D341Med (cell line): ENCODE results near the gene GGCX.
"Not testable (repeated sequence)": the region's sequence is repeated elsewhere in the genome, so short reads cannot be mapped to it uniquely, and the experiment has no call there.

Experiments used
- DNase-seq: peaks from one replicate; pipeline ENCODE4 v3.0.0; 2012; ENCODE audit warnings: low spot score

The GGCX gene

GRCh38 chr2:85575739-85576138 is 14.4 kb upstream of the GGCX start:
- DNase-seq: no peak

DNA sequence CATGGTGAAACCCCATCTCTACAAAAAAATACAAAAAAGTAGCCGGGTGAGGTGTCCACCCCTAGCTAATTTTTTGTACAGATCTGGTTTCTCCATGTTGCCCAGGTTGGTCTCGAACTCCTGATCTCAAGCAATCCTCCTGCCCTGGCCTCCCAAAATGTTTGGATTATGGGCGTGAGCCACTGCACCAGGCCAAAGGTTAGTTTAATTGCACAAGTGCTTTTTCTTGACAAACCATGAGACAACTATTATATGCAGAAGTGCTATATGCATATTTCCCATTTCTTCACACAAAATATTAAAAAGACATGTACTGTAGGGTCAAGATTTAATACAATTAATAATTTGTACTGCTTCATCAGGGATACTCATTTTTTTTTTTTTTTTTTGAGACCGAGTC is 5.0 kb upstream of the GGCX start:
- no peak for DNase-seq

DNA sequence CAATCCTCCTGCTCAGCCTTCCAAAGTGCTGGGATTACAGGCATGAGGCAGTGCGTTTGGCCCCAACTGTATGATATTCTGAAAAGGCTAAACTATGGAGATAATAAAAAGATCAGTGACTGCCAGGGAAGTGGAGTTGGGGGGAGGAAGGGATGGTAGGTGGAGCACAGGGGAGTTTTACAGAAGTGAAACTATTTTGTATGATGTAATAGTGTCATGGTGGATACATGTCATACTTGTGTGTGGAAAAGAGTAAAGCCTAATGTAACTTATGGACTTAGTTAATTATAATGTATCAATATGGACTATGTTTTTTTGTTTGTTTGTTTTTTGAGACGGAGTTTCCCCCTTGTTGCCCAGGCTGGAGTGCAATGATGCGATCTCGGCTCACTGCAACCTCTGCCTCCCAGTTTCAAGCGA is 2.9 kb upstream of the GGCX start:
- no peak for DNase-seq

- DNase-seq: no peak
Measured at GRCh38 chr2:85560812-85561279, 447 bp downstream of the GGCX start.

DNA sequence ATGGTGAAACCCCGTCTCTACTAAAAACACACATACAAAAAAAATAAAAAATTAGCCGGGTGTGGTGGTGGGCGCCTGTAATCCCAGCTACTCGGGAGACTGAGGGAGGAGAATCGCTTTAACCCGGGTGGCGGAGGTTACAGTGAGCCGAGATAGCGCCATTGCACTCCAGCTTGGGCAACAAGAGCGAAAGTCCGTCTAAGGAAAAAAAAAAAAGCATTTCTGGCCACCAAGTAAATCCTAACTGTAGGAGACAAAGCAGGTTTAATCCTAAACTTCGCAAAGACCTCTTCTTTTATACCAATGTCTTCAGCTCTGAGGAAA is 928 bp downstream of the GGCX start:
- DNase-seq: not testable (repeated sequence)

- no peak for DNase-seq
Measured at GRCh38 chr2:85558160-85558559, 3.1 kb downstream of the GGCX start.

- no peak for DNase-seq
Measured at GRCh38 chr2:85557130-85557529, 4.2 kb downstream of the GGCX start.

DNA sequence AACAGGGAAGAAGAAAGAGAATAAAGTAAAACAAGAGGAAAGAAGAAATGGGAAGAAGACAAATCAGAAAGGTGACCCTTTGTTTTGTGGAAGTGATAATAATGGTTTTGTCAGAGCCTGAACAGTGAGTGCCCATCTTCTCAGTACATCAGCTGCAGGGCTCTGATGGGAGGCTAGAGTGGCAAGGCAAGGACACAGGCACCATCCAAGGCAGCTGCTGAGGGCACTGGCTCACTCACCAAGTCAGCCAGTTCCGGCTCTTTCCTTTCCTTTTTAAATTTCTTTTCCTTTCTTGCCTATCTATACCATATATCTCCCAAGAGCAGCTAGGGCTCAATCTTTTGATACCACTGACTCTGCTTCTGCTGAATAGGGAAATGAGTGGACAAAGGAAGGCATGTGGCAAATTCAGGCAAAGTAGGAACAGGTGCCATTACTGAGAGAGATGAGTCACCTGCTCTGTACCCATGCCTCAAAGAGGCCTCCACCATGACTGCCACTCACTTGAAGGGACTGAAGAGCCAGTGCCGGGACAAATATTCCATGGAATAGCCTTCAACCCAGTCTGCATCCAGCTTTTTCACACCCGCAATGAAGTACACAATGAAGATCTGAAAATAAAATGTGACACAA is 6.2 kb downstream of the GGCX start:
- DNase-seq: no peak

DNA sequence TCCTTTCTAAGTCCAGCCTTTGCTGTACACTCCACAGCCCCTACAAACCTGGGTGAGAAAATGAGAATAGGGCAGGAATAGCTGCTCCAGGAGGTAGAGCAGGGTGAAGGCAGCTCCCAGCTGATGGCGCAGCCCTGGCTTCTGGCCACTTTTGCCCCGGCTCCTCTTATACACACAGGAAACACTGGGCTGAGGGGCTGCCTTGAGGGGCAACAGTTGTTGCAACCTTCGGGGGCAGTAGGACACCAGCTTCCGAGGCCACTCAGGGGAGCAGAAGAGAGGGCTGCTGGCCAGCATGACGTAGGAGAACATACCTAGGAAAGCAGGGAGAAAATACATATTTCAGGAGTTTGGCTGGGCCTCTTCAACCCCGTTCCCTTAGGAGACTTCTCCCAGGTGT is 8.1 kb downstream of the GGCX start:
- DNase-seq: no peak

- peak; percentile 69 for DNase-seq
Measured at GRCh38 chr2:85551698-85552678, 9.3 kb downstream of the GGCX start.

- no peak for DNase-seq
Measured at GRCh38 chr2:85550486-85550885, 10.8 kb downstream of the GGCX start.

GRCh38 chr2:85549826-85550225 is 11.5 kb downstream of the GGCX start:
- no peak for DNase-seq

DNA sequence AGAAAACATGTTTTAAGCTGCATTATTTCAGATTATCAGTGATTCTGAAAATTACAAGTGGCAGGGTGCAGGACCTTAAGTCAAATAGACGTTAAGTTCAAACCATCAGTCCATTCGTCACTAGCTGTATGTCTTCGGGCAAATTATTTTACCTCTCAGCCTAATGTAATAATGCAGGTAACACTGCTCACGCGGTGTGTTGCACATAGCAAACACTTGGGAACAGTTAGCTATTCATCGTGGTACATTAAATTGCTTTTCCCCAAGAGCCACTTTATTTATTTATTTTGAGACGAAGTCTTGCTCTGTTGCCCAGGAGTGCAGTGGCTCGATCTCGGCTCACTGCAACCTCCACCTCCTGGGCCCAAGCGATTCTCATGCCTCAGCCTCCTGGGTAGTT is 12.2 kb downstream of the GGCX start:
- DNase-seq: no peak

DNA sequence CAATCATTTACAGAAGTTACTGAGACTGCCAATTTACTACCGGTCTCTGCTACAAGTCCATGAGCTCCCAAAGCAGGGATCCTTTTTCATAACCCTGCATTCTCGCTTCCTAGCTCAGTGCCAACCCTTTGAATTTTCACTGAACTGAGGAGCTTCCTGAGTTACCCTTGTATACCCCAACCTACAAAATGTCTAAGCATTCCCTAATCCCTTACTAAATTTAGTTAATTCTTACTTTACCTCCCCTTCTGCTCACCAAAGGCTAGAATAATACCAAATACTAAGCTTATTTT is 12.7 kb downstream of the GGCX start:
- DNase-seq: no peak

DNA sequence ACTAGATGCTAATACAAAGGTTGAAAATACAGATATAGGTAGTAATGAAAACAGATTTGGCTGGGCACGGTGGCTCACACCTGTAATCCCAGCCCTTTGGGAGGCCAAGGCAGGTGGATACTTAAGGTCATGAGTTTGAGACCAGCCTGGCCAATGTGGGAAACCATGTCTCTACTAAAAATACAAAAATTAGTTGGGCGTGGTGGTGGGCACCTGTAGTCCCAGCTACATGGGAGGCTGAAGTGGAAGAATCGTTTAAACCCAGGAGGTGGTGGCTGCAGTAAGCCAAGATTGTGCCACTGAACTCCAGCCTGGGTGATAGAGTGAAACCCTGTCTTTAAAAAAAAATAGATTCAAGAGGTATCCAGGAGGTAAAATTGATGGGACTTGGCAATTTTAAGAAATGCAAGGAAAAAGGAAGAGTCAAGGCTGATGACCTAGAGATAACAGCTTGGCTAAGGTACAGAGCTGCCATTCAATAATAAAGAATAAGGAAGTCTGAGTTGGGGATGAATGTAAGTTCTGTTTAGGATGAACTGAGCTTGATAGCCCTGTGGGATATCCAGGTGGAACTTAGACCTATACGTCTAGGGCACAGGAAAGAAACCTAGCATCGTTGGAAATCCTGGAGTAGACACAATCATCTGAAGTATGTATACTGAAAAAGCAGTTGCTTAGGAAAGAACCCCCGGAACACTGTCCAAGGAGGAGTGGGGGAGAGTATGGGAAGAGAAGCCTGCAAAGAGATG is 13.3 kb downstream of the GGCX start:
- no peak for DNase-seq

- DNase-seq: no peak
Measured at GRCh38 chr2:85547089-85547858, 14.0 kb downstream of the GGCX start.

- no peak for DNase-seq
Measured at GRCh38 chr2:85545780-85546240, 15.5 kb downstream of the GGCX start.

DNA sequence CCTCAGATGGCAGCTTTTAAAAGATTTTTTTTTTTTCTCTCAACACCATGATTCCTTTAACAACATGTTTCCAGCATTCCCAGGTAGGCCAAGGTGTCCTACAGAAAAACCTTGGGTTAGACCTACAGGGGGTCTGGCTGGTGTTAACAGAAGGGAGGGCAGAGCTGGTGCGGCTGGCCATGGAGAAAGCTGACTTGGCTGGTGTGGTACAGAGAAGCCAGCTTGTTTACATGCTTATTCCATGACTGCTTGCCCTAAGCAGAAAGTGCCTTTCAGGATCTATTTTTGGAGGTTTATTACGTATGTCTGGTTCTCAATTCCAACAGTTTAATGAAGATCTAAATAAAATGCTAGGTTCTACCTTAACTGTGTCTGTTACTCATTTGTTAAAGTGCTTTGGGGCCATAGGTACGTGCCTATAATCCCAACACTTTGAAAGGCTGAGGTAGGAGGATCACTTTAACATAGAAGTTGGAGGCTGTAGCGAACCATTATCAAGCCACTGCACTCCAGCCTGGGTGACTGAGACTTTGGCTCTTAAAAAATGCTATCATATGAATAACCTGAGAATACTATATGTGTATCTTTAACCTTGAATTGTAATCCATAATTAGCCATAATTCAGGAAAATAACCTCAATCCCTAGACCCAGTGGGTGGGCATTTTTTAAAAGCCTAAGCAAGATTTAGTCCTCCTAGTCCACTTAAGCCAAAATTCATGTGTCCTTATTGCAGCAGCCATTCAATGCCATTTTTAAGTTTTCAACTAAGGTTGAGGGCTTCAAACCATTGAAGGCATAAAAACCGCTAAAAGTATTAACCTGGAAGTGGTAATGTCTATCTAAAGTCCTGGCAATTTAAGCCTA is 16.1 kb downstream of the GGCX start:
- not testable (repeated sequence) for DNase-seq

DNA sequence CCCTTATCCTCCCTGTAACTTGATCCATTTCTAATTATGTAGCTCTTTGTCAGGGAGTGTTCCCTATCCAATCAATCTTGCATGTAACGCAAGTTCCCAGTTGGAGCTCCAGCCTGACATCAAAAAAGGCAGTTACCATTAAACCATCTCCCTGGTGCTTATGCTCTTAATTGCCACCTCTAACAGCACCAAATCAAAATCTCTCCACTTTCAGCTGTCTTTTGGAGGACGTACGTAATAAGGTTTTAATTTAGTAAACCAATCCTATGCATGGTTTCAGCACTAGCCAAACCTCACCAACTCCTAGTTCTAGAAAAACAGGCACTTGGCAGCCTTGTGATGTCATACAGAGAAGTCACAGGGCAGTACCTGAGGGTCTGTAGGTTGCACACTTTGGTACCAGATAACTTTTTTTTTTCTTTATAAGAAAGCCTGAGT is 17.0 kb downstream of the GGCX start:
- not testable (repeated sequence) for DNase-seq

DNA sequence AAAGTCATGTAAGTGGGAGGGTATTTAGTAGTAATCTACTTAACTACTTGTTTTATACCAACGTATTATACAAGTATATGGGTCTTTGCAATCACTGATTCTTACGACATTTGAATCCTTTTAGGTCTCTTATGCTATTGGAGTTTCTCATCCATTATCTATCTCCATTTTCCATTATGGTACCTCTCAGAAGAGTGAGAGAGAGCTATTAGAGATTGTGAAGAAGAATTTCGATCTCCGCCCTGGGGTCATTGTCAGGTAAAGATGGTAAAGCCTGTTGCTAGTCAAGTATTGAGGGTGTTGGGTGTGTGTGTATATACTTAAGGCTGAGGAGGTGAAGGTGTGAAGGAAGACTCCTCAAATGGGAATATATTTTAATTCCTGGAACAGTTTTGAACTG is 18.5 kb downstream of the GGCX start:
- no peak for DNase-seq
